ENCODE measurements around the gene ACO2. TPM values are rescaled to one million over a fixed set of nuclear protein-coding genes. Genes with fewer than 3 reads are reported as not detected.

Gene ACO2
- total RNA-seq, 4 donors from 2014 or later, result 69.9 to 91.1 (median 76.4) TPM

DNA sequence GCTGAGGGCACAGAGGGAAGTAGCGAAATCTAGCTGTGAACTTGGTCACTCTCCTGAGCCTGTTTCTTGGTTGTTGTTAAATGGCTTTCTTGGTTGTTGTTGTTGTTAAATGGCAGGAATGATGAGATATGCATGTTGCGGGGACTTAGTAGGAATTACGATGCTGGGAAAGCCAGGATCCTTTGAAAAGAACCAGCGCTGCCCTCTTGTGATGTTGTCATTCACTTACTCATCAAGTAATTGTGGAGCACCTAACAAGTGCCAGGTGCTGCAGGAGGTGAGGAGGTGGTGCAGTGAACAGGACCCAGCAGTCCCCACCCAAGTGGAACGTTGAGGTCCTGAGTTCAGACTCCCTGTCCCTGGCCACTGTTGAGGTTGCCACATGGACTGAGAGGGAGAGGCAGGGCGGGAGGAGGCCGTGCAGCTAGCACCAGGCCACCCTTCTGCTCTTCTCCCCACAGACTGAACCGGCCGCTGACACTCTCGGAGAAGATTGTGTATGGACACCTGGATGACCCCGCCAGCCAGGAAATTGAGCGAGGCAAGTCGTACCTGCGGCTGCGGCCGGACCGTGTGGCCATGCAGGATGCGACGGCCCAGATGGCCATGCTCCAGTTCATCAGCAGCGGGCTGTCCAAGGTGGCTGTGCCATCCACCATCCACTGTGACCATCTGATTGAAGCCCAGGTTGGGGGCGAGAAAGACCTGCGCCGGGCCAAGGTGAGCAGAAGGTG is 38.6 kb downstream of the ACO2 start:
- 87 to 91% methylated on average over 23 of the region's 23 CpGs for WGBS, 2 donors
- DNase-seq (ENCODE audit: low spot score in 2 of 2), result no peak
- H3K4me1 ChIP-seq, result peaks cover 0 to 62% (median 9%) of the 10 kb centered on the region in 4 donors
- no peak overlapping the region for H3K4me3 ChIP-seq
- no peaks in the 10 kb centered on the region for H3K9me3 ChIP-seq
- no peak for TF ChIP-seq CTCF (IDR thresholded peaks at IDR 0.05)
- no peak for TF ChIP-seq EP300 (IDR thresholded peaks at IDR 0.05)
- no peak for TF ChIP-seq POLR2A (IDR thresholded peaks at IDR 0.05)
- peaks cover 0 to 61% (median 3%) of the 10 kb centered on the region in 3 donors for H3K36me3 ChIP-seq
- H3K27ac ChIP-seq, result peak overlapping the region; percentile 9 to 91 (median 78)
- no peaks in the 10 kb centered on the region for H3K27me3 ChIP-seq

DNA sequence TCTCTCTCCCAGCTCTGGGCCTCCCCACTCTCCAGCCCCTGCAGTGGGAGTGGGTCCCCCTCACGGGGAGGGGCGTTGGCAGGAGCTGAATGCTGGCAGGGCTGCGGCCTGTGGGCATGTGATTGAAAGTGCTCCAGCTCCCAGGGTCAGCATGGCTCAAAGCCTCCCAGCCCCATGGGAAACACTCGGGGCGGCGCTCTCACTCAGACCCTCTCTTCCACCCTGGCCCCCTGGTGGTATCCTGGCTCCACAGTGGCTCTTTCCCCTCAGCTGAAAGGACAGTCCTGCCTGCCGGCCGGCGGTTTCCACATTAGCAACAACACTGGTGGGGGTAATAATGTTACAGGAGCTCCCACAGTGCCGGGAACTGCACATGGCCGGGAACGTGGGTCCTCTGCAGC is 39.9 kb downstream of the ACO2 start:
- H3K4me1 ChIP-seq, result peaks cover 0 to 72% (median 9%) of the 10 kb centered on the region in 4 donors

GRCh38 chr22:41511521-41511968 is 42.6 kb downstream of the ACO2 start:
- Histone ChIP-seq H3K27ac (peak overlapping the region in 2 of 4 donors; percentile 69 to 87), H3K4me3 (no peak overlapping the region), H3K27me3 (no peaks in the 10 kb centered on the region), H3K4me1 (peaks cover 0 to 47% (median 9%) of the 10 kb centered on the region in 4 donors), H3K9me3 (no peaks in the 10 kb centered on the region), H3K36me3 (peaks cover 0 to 84% (median 5%) of the 10 kb centered on the region in 3 donors)
- 63 to 75% methylated on average over 2 of the region's 2 CpGs for WGBS, 2 donors
- DNase-seq (ENCODE audit: low spot score in 2 of 2), result no peak
- TF ChIP-seq EP300 (IDR thresholded peaks at IDR 0.05), result no peak
- TF ChIP-seq POLR2A (IDR thresholded peaks at IDR 0.05), result no peak
- TF ChIP-seq CTCF (IDR thresholded peaks at IDR 0.05), result no peak

More for the DNA sequence above, 39.9 kb downstream of the ACO2 start:
- H3K27ac ChIP-seq, result peak overlapping the region; percentile 65 to 91 (median 78)
- TF ChIP-seq CTCF (IDR thresholded peaks at IDR 0.05) (peak in 4 of 5 experiments; percentile 15 to 58 (median 44)), POLR2A (IDR thresholded peaks at IDR 0.05) (peak in 1 of 2 donors; percentile 42), EP300 (IDR thresholded peaks at IDR 0.05) (peak; percentile 64 to 89)
- no peaks in the 10 kb centered on the region for H3K27me3 ChIP-seq
- H3K36me3 ChIP-seq, result peaks cover 0 to 65% (median 3%) of the 10 kb centered on the region in 3 donors
- no peak overlapping the region for H3K4me3 ChIP-seq
- no peak for DNase-seq (ENCODE audit: low spot score in 2 of 2)
- 22 to 45% methylated on average over 12 of the region's 12 CpGs for WGBS, 2 donors
- no peaks in the 10 kb centered on the region for H3K9me3 ChIP-seq

GRCh38 chr22:41512421-41513194 is 43.7 kb downstream of the ACO2 start:
- no peaks in the 10 kb centered on the region for H3K9me3 ChIP-seq
- TF ChIP-seq CTCF (IDR thresholded peaks at IDR 0.05) (no peak), POLR2A (IDR thresholded peaks at IDR 0.05) (no peak), EP300 (IDR thresholded peaks at IDR 0.05) (no peak)
- DNase-seq (ENCODE audit: low spot score in 2 of 2), result no peak
- H3K4me1 ChIP-seq, result peaks cover 0 to 43% (median 11%) of the 10 kb centered on the region in 4 donors
- H3K27me3 ChIP-seq, result no peaks in the 10 kb centered on the region
- peak overlapping the region in 3 of 4 donors; percentile 10 to 87 (median 60) for H3K27ac ChIP-seq
- H3K4me3 ChIP-seq, result no peak overlapping the region
- WGBS, 2 donors, result 66 to 75% methylated on average over 15 to 17 of the region's 17 CpGs
- H3K36me3 ChIP-seq, result peaks cover 0 to 91% (median 5%) of the 10 kb centered on the region in 3 donors

Data from tibial nerve (tissue), 4 donors.